GM19035 (cell line): ENCODE data around the gene RALGAPA2.

ENCODE experiments used
- ATAC-seq: cut with Tn5 transposase; IDR thresholded peaks from one replicate; pipeline ENCODE4 v1.9.1; 2021; ENCODE audit not compliant: unreplicated experiment

Gene RALGAPA2

GRCh38 chr20:20480689-20481088 lies 231.8 kb downstream of the RALGAPA2 start:
- no peak for ATAC-seq

- no peak for ATAC-seq
Observed at GRCh38 chr20:20480126-20480525, 232.3 kb downstream of the RALGAPA2 start.

- no peak for ATAC-seq
Observed at GRCh38 chr20:20477444-20478041, 234.9 kb downstream of the RALGAPA2 start.

GRCh38 chr20:20476504-20476903 lies 235.9 kb downstream of the RALGAPA2 start:
- ATAC-seq = no peak

GRCh38 chr20:20473657-20474056 lies 238.8 kb downstream of the RALGAPA2 start:
- no peak for ATAC-seq

GRCh38 chr20:20472684-20473274 lies 239.7 kb downstream of the RALGAPA2 start:
- no peak for ATAC-seq

GRCh38 chr20:20466341-20466879 lies 246.0 kb downstream of the RALGAPA2 start:
- peak; percentile 88 for ATAC-seq

GRCh38 chr20:20465252-20465651 lies 247.2 kb downstream of the RALGAPA2 start:
- no peak for ATAC-seq

GRCh38 chr20:20463933-20464374 lies 248.5 kb downstream of the RALGAPA2 start:
- ATAC-seq = no peak

- ATAC-seq = no peak
Observed at GRCh38 chr20:20462185-20462584, 250.3 kb downstream of the RALGAPA2 start.

- no peak for ATAC-seq
Observed at GRCh38 chr20:20461551-20461950, 250.9 kb downstream of the RALGAPA2 start.

GRCh38 chr20:20459726-20460125 lies 252.7 kb downstream of the RALGAPA2 start:
- ATAC-seq = no peak

GRCh38 chr20:20457392-20458126 lies 254.9 kb downstream of the RALGAPA2 start:
- no peak for ATAC-seq

- no peak for ATAC-seq
Observed at GRCh38 chr20:20456741-20457140, 255.7 kb downstream of the RALGAPA2 start.

- no peak for ATAC-seq
Observed at GRCh38 chr20:20455926-20456325, 256.5 kb downstream of the RALGAPA2 start.

GRCh38 chr20:20454850-20455627 lies 257.4 kb downstream of the RALGAPA2 start:
- no peak for ATAC-seq

GRCh38 chr20:20454367-20454766 lies 258.1 kb downstream of the RALGAPA2 start:
- no peak for ATAC-seq

GRCh38 chr20:20452254-20452676 lies 260.2 kb downstream of the RALGAPA2 start:
- peak; percentile 82 for ATAC-seq

- ATAC-seq = no peak
Observed at GRCh38 chr20:20450521-20450920, 261.9 kb downstream of the RALGAPA2 start.

GRCh38 chr20:20448881-20449280 lies 263.6 kb downstream of the RALGAPA2 start:
- no peak for ATAC-seq

GRCh38 chr20:20447196-20447595 lies 265.2 kb downstream of the RALGAPA2 start:
- ATAC-seq = no peak
